Measurements from ENCODE around the gene NTHL1. TPM values are rescaled to one million over a fixed set of nuclear protein-coding genes. Genes with fewer than 3 reads are reported as not detected.

NTHL1 gene
- total and polyA plus RNA-seq, 2 experiments from 2014 or later: 84.6 to 87.9 TPM

- Mint-ChIP-seq H3K27ac (no peak overlapping the region), H3K27me3 (ENCODE audit: insufficient read depth, low read depth, poor library complexity) (peaks cover 17% of the 10 kb centered on the region), H3K9me3 (no peaks in the 10 kb centered on the region), H3K4me1 (no peaks in the 10 kb centered on the region), H3K4me3 (peak overlapping the region; percentile 61), H3K36me3 (ENCODE audit: low read depth) (peaks cover 3% of the 10 kb centered on the region; the same call in 1 of the 3 replicates)
- TF ChIP-seq NANOG (IDR thresholded peaks at IDR 0.05; ENCODE audit: borderline replicate concordance): no peak
- no peak for TF ChIP-seq CTCF (conservative IDR thresholded peaks at IDR 0.05; ENCODE audit: low read depth in 2 of 2)
- no peak for TF ChIP-seq CREB1 (CRISPR knock-in tag; IDR thresholded peaks at IDR 0.05; ENCODE audit: low read depth)
- no peak for TF ChIP-seq STAT1 (IDR thresholded peaks at IDR 0.05; ENCODE audit: unreplicated experiment)
- TF ChIP-seq JUNB (IDR thresholded peaks at IDR 0.05; ENCODE audit: unreplicated experiment): no peak
- no peak for TF ChIP-seq POLR2AphosphoS5 (IDR thresholded peaks at IDR 0.05; ENCODE audit: low read depth)
- no peak for TF ChIP-seq ZNF114 (CRISPR knock-in tag; IDR thresholded peaks at IDR 0.05)
- TF ChIP-seq ZNF331 (CRISPR knock-in tag; IDR thresholded peaks at IDR 0.05; ENCODE audit: low read depth): no peak
- TF ChIP-seq EZH2 (IDR thresholded peaks at IDR 0.05; ENCODE audit: low read depth, unreplicated experiment): no peak
- TF ChIP-seq EZH2phosphoT487 (IDR thresholded peaks at IDR 0.05; ENCODE audit: unreplicated experiment): no peak
- TF ChIP-seq, protein P1, sequence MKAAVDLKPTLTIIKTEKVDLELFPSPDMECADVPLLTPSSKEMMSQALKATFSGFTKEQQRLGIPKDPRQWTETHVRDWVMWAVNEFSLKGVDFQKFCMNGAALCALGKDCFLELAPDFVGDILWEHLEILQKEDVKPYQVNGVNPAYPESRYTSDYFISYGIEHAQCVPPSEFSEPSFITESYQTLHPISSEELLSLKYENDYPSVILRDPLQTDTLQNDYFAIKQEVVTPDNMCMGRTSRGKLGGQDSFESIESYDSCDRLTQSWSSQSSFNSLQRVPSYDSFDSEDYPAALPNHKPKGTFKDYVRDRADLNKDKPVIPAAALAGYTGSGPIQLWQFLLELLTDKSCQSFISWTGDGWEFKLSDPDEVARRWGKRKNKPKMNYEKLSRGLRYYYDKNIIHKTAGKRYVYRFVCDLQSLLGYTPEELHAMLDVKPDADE (IDR thresholded peaks at IDR 0.05): no peak
- TF ChIP-seq REST (IDR thresholded peaks at IDR 0.05; ENCODE audit: unreplicated experiment): no peak
- TF ChIP-seq ZNF462 (CRISPR knock-in tag; IDR thresholded peaks at IDR 0.05): no peak
- peak; percentile 5 for ATAC-seq
- Histone ChIP-seq H2AFZ (no peak overlapping the region), H3K27ac (ENCODE audit: low read depth) (no peak overlapping the region), H3F3A (replicated peaks; ENCODE audit: low read depth) (peaks cover 12% of the 10 kb centered on the region; the same call in 1 of the 2 replicates), H3K9me2 (ENCODE audit: insufficient read depth) (no peaks in the 10 kb centered on the region), H3K4me3 (peak overlapping the region; percentile 55), H3K79me2 (replicated peaks; ENCODE audit: insufficient read depth) (no peaks in the 10 kb centered on the region), H4K20me1 (replicated peaks; ENCODE audit: insufficient read depth) (no peaks in the 10 kb centered on the region; the same call in 1 of the 2 replicates), H3K27me3 (ENCODE audit: insufficient read depth) (no peaks in the 10 kb centered on the region), H3K36me3 (ENCODE audit: insufficient read depth) (no peaks in the 10 kb centered on the region), H3K4me2 (peak overlapping the region; percentile 78), H3K4me1 (ENCODE audit: insufficient read depth) (peaks cover 4% of the 10 kb centered on the region; the same call in 1 of the 2 replicates)
- no peak for DNase-seq (ENCODE audit: low spot score)
Measured at GRCh38 chr16:2090481-2090776, 42.8 kb upstream of the NTHL1 start.

Data from GM23338 (cell line).